ENCODE data around the gene ITPRIPL2. TPM values are rescaled to one million over a fixed set of nuclear protein-coding genes. Genes with fewer than 3 reads are reported as not detected.

Gene ITPRIPL2
- total RNA-seq, 1 experiment from 2014 or later = 21.6 TPM

DNA sequence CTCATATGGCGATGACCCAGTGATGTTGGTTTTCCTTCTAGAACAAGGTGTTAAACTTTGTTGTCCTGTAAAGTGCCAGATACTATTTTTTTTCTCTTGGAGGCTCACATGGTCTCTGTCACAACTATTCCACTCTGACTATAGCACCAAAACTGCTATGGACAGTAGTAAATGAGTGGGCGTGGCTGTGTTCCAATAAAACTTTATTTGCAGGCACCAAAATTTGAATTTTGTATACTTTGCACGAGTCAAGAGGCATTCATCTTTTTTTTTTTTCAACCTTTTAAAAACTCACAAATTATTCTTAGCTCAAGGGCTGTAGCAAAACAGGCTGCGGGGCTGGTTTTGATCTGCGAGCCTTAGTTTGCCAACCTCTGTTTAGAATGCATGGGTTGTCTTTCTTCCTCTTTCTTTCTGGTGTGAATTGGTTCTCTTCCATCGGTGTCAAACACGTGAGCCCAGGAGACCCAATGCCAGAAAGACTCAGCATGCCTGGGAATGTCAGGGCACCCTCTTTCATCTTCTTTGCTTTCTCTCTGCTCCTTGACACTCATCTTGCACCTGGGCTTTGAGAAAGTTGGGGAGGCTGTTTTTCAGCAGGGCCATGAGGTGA, 56.4 kb downstream of the ITPRIPL2 start:
- no peaks in the 10 kb centered on the region for H3K4me1 ChIP-seq (ENCODE audit: insufficient read depth, low read length)
- no peaks in the 10 kb centered on the region for H3F3A ChIP-seq (ENCODE audit: low read length, unreplicated experiment)
- no peaks in the 10 kb centered on the region for H3K9me2 ChIP-seq (replicated peaks; ENCODE audit: low read length)
- H3K36me3 ChIP-seq (ENCODE audit: low read depth, low read length) = no peaks in the 10 kb centered on the region
- no peak for TF ChIP-seq EZH2 (IDR thresholded peaks at IDR 0.05; ENCODE audit: low read length, unreplicated experiment)
- no peak for TF ChIP-seq EZH2phosphoT487 (IDR thresholded peaks at IDR 0.05; ENCODE audit: borderline replicate concordance, low read length)
- TF ChIP-seq, protein P1, sequence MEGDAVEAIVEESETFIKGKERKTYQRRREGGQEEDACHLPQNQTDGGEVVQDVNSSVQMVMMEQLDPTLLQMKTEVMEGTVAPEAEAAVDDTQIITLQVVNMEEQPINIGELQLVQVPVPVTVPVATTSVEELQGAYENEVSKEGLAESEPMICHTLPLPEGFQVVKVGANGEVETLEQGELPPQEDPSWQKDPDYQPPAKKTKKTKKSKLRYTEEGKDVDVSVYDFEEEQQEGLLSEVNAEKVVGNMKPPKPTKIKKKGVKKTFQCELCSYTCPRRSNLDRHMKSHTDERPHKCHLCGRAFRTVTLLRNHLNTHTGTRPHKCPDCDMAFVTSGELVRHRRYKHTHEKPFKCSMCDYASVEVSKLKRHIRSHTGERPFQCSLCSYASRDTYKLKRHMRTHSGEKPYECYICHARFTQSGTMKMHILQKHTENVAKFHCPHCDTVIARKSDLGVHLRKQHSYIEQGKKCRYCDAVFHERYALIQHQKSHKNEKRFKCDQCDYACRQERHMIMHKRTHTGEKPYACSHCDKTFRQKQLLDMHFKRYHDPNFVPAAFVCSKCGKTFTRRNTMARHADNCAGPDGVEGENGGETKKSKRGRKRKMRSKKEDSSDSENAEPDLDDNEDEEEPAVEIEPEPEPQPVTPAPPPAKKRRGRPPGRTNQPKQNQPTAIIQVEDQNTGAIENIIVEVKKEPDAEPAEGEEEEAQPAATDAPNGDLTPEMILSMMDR (conservative IDR thresholded peaks at IDR 0.05; ENCODE audit: low read depth, low read length) = no peak
- POLR2A ChIA-PET (ENCODE audit: unreplicated experiment) = no interaction called here
- H3K27me3 ChIP-seq (ENCODE audit: low read length) = no peaks in the 10 kb centered on the region
- no peaks in the 10 kb centered on the region for H3K79me2 ChIP-seq (ENCODE audit: low read length)
- DNase-seq (no peak), ATAC-seq (no peak)
- CTCF ChIA-PET = no interaction called here
- BruUV-seq (replicated peaks) = no TSS peak
- no peak overlapping the region for H3K9ac ChIP-seq (ENCODE audit: low read length)
- intact Hi-C loops (cut with micrococcal nuclease) = no loop called here
- no peaks in the 10 kb centered on the region for H3K9me3 ChIP-seq (ENCODE audit: low read length)
- no peaks in the 10 kb centered on the region for H4K20me1 ChIP-seq (ENCODE audit: low read length)
- no peak overlapping the region for H3K4me2 ChIP-seq (ENCODE audit: low read length)
- no peak overlapping the region for H2AFZ ChIP-seq (ENCODE audit: low read length)
- no peak overlapping the region for H3K4me3 ChIP-seq (ENCODE audit: low read length)
- H3K27ac ChIP-seq (ENCODE audit: low read length) = no peak overlapping the region

Other genes starting within 250 kb of the ITPRIPL2 start
- 37.6 and 44.2 TPM in 2 replicates for gene SMG1, start 187.6 kb upstream of the ITPRIPL2 start, total RNA-seq (2014; rRNA removed)
- 5.3 and 6.9 TPM in 2 replicates for gene TMC7, start 130.0 kb upstream of the ITPRIPL2 start, total RNA-seq (2014; rRNA removed)
- 12.2 and 25.0 TPM in 2 replicates for gene COQ7, start 46.4 kb upstream of the ITPRIPL2 start, total RNA-seq (2014; rRNA removed)
- 10.8 and 11.8 TPM in 2 replicates for gene SYT17, start 54.3 kb downstream of the ITPRIPL2 start, total RNA-seq (2014; rRNA removed)
- gene CLEC19A, start 171.8 kb downstream of the ITPRIPL2 start, total RNA-seq (2014; rRNA removed) = not detected in 2 replicates